SK-N-SH (cell line): ENCODE results near the gene NRIP1. TPM values are rescaled to one million over a fixed set of nuclear protein-coding genes. Genes with fewer than 3 reads are reported as not detected.

Experiments
- CTCF ChIA-PET: fragments of 300-600, 350-600 bp; formaldehyde crosslinking; extraction: SDS; loops from one replicate; lab custom pipeline; 2021; lab: Yijun Ruan, JAX
- POLR2A ChIA-PET: fragments of 350-600 bp; sonication (Branson Sonifier 250); formaldehyde crosslinking; extraction: SDS; loops from one replicate; lab custom pipeline; 2020; ENCODE audit warnings: antibody characterized with exemption, inconsistent platforms; lab: Yijun Ruan, JAX
- DNase-seq: peaks from one replicate; pipeline ENCODE4 v3.0.0; 2012
- H2AFZ ChIP-seq: fragments of 200-600 bp; sonication (generic); 2 replicates; pipeline ENCODE4 v1.8.1; 2016; ENCODE audit warnings: antibody characterized with exemption, mild to moderate bottlenecking, low read depth
- H3F3A ChIP-seq: fragments of 200-600 bp; sonication (generic); replicated peaks from 2 replicates; pipeline ENCODE3; 2016; ENCODE audit warnings: antibody characterized with exemption, mild to moderate bottlenecking; ENCODE audit not compliant: insufficient read depth
- H3K27ac ChIP-seq, 2 experiments: fragments of 200-500 bp in 1 of 2; fragments of 200-600 bp in 1 of 2; sonication (Bioruptor generic) in 1 of 2; sonication (generic), shearing (Covaris generic) in 1 of 2; 2 replicates each; pipeline versions ENCODE4 v1.5.1 to v1.6.1; 2014 to 2016; ENCODE audit warnings: low read depth in 2 of 2, inconsistent platforms in 1 of 2, low read length in 1 of 2, mild to moderate bottlenecking in 1 of 2, mixed read lengths in 1 of 2
- H3K27me3 ChIP-seq: fragments of 200-600 bp; sonication (generic), shearing (Covaris generic); 2 replicates; pipeline ENCODE4 v1.6.1; 2016; ENCODE audit warnings: mixed run types; ENCODE audit not compliant: insufficient read depth
- H3K36me3 ChIP-seq, 2 experiments: fragments of 200-500 bp in 1 of 2; fragments of 200-600 bp in 1 of 2; sonication (Bioruptor generic) in 1 of 2; sonication (generic) in 1 of 2; replicated peaks in 1 of 2; 2 replicates each; pipeline versions ENCODE3 to v1.5.1; 2014 to 2016; ENCODE audit warnings: low read length in 1 of 2, mild to moderate bottlenecking in 1 of 2; ENCODE audit not compliant: insufficient read depth in 2 of 2, control insufficient read depth in 1 of 2
- H3K4me1 ChIP-seq, 2 experiments: fragments of 200-500 bp in 1 of 2; fragments of 200-600 bp in 1 of 2; sonication (Bioruptor generic) in 1 of 2; sonication (generic), shearing (Covaris generic) in 1 of 2; 2 replicates each; pipeline versions ENCODE4 v1.5.1 to v1.6.1; 2014 to 2016; ENCODE audit warnings: low read depth in 1 of 2, low read length in 1 of 2, mixed run types in 1 of 2; ENCODE audit not compliant: insufficient read depth in 2 of 2, control insufficient read depth in 1 of 2
- H3K4me2 ChIP-seq: fragments of 200-600 bp; sonication (generic), shearing (Covaris generic); 2 replicates; pipeline ENCODE4 v1.6.1; 2017; ENCODE audit warnings: mixed run types
- H3K4me3 ChIP-seq, 2 experiments: fragments of 200-500 bp in 1 of 2; fragments of 200-600 bp in 1 of 2; sonication (Bioruptor generic) in 1 of 2; sonication (generic), shearing (Covaris generic) in 1 of 2; 2 replicates each; pipeline versions ENCODE4 v1.5.1 to v1.8.1; 2014 to 2016; ENCODE audit warnings: low read depth in 2 of 2, inconsistent platforms in 1 of 2, low read length in 1 of 2, mild to moderate bottlenecking in 1 of 2, mixed read lengths in 1 of 2, moderate library complexity in 1 of 2
- H3K79me2 ChIP-seq: fragments of 200-600 bp; sonication (generic); 2 replicates; pipeline ENCODE4 v1.8.1; 2017; ENCODE audit warnings: mild to moderate bottlenecking; ENCODE audit not compliant: insufficient read depth
- H3K9ac ChIP-seq: fragments of 200-600 bp; sonication (generic); 2 replicates; pipeline ENCODE4 v1.6.1; 2017; ENCODE audit warnings: mixed run types
- H3K9me2 ChIP-seq: fragments of 200-600 bp; sonication (generic); 2 replicates; pipeline ENCODE4 v1.6.1; 2017; ENCODE audit warnings: mixed run types
- H3K9me3 ChIP-seq: fragments of 200-600 bp; sonication (generic); 2 replicates; pipeline ENCODE4 v1.6.1; 2017; ENCODE audit warnings: mixed run types, mild to moderate bottlenecking, moderate library complexity
- H4K20me1 ChIP-seq: fragments of 200-600 bp; sonication (generic); 2 replicates; pipeline ENCODE4 v1.6.1; 2017; ENCODE audit warnings: mild to moderate bottlenecking, mixed run types; ENCODE audit not compliant: insufficient read depth
- EZH2phosphoT487 ChIP-seq: fragments of 200-600 bp; sonication (generic); IDR thresholded peaks from 2 replicates; pipeline ENCODE4 v1.6.1; 2017; ENCODE audit warnings: low read depth, mixed run types, mild to moderate bottlenecking, antibody characterized with exemption, moderate library complexity, borderline replicate concordance
- FOSL2 ChIP-seq: IDR thresholded peaks from 2 replicates; pipeline ENCODE4 v1.4.0; 2012; ENCODE audit warnings: low read depth, mild to moderate bottlenecking, moderate library complexity, borderline replicate concordance
- FOXM1 ChIP-seq: IDR thresholded peaks from 2 replicates; pipeline ENCODE4 v1.4.0; 2012; ENCODE audit warnings: low read depth, mild to moderate bottlenecking
- MXI1 ChIP-seq: IDR thresholded peaks from 2 replicates; pipeline ENCODE4 v1.6.1; 2012; ENCODE audit warnings: mild to moderate bottlenecking, low read depth, low read length, improper control_type of control experiment
- POLR2AphosphoS5 ChIP-seq: IDR thresholded peaks from 2 replicates; pipeline ENCODE4 v1.6.1; 2012; ENCODE audit warnings: low read depth, low read length
- RAD21 ChIP-seq: IDR thresholded peaks from 2 replicates; pipeline ENCODE4 v1.6.1; 2012; ENCODE audit warnings: mild to moderate bottlenecking, low read length
- RCOR1 ChIP-seq: fragments of 150-350 bp; IDR thresholded peaks from 2 replicates; pipeline ENCODE4 v1.6.1; 2017; ENCODE audit warnings: antibody characterized with exemption, low read length
- RFX5 ChIP-seq: IDR thresholded peaks from 2 replicates; pipeline ENCODE4 v1.6.1; 2012; ENCODE audit warnings: mild to moderate bottlenecking, improper control_type of control experiment, low read length
- TAF1 ChIP-seq: IDR thresholded peaks from 2 replicates; pipeline ENCODE4 v1.6.1; 2012; ENCODE audit warnings: low read depth, mild to moderate bottlenecking, low read length, moderate library complexity, borderline replicate concordance
- TCF12 ChIP-seq: IDR thresholded peaks from 2 replicates; pipeline ENCODE4 v1.4.0; 2012
- TEAD4 ChIP-seq: IDR thresholded peaks from 2 replicates; pipeline ENCODE4 v1.4.0; 2012; ENCODE audit warnings: mild to moderate bottlenecking, borderline replicate concordance; ENCODE audit not compliant: insufficient read depth
- YY1 ChIP-seq: IDR thresholded peaks from 2 replicates; pipeline ENCODE4 v1.4.0; 2012; ENCODE audit warnings: low read depth, mild to moderate bottlenecking
- WGBS: methylation state at CpG from one replicate; pipeline ENCODE4 v1.1.6; 2017; ENCODE audit warnings: low lambda C conversion rate; 5-methylcytosine and 5-hydroxymethylcytosine counted together
- polyA plus RNA-seq, 3 experiments: library from polyadenylated mRNA; depleted of rRNA; stranded (reverse); fragments of >200 nt; gene quantifications; 2 replicates each; pipeline ENCODE4 v1.2.3, GENCODE V29; 2012

The NRIP1 gene
- polyA plus RNA-seq, 1 of the 3 experiments (the other 2 are of a cell fraction) = 0.02 TPM

DNA sequence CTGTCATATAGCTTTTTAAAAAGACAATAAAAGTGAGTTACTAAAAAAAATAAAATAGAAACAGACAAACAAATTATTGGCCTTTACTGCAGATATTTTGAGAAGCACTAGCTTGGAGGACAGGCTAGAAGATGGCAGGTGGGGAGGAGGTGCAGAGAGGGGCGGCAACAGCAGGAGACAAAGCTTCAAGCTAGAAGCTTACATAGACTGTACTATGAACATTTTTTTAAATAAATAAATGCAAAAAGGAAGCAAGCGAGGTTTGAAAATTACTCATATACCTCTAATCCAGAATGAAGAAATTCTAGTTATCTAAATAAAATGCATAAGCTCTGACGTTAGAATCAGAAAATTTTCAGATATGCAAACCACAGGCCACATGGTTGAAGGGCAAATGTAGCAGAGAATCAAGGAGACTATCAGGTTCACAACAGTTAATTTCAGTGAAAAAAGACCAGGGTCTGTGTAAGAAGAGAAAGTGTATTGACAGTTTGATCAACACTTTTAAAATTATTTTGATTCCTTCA lies 54.9 kb downstream of the NRIP1 start:
- Histone ChIP-seq H3K27me3 (no peaks in the 10 kb centered on the region), H3K4me2 (no peak overlapping the region), H3K4me3 (no peak overlapping the region), H2AFZ (no peak overlapping the region), H3K27ac (no peak overlapping the region), H4K20me1 (no peaks in the 10 kb centered on the region), H3K36me3 (no peaks in the 10 kb centered on the region), H3K79me2 (no peaks in the 10 kb centered on the region; the same call in 1 of the 2 replicates), H3K9ac (no peak overlapping the region), H3K4me1 (no peaks in the 10 kb centered on the region), H3K9me3 (no peaks in the 10 kb centered on the region), H3K9me2 (no peaks in the 10 kb centered on the region), H3F3A (peaks cover 6% of the 10 kb centered on the region)
- ChIA-PET POLR2A (no interaction called here), CTCF (no interaction called here)
- no peak for DNase-seq
- WGBS = 9% methylated on average over 3 of the region's 3 CpGs
- TF ChIP-seq TAF1 (no peak), RAD21 (no peak), POLR2AphosphoS5 (no peak), RFX5 (no peak), TCF12 (no peak), TEAD4 (no peak), RCOR1 (no peak), YY1 (no peak), FOSL2 (no peak), FOXM1 (no peak), EZH2phosphoT487 (no peak), MXI1 (no peak)
- TF ChIP-seq, all 33 proteins: peak for 0

DNA sequence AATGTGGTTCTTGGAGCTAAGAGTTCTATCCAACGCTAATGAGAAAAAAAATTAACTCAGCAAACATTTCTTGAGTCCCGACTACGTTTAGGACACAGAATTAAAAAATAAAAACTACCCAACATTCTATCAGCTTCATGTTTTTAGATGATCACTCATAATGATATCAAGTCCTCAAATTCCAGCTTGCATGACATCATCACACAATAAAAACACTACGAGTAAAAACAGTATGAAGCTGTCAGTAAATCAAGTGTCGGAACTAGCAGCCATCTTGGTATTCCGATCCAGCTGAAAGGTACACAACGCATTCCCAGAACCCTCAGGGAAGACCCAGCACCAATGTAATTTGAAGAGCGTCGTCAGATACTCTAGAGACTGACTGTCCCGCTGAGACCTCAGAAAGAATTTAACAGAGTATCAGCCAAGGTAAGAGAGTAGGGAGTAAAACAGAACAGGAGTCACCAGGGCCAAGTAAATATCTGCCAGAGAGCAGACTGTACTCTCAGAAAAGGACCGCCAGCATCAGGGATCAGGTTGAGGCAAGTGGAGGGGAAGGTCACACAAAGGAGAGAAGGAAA lies 57.0 kb downstream of the NRIP1 start:
- Histone ChIP-seq H3K27me3 (no peaks in the 10 kb centered on the region), H3K4me2 (no peak overlapping the region), H4K20me1 (no peaks in the 10 kb centered on the region), H3K79me2 (no peaks in the 10 kb centered on the region; the same call in 1 of the 2 replicates), H3K9ac (no peak overlapping the region), H3K9me2 (no peaks in the 10 kb centered on the region), H3K9me3 (no peaks in the 10 kb centered on the region)
- DNase-seq = no peak
- 9% methylated on average over 11 of the region's 11 CpGs for WGBS
- POLR2A ChIA-PET = no interaction called here
- no peak for TF ChIP-seq RCOR1
- TF ChIP-seq, all 33 proteins: peak for 0
- H3K27ac ChIP-seq = no peak overlapping the region
- no peak overlapping the region for H2AFZ ChIP-seq
- H3F3A ChIP-seq = peaks cover 6% of the 10 kb centered on the region
- H3K36me3 ChIP-seq = no peaks in the 10 kb centered on the region
- CTCF ChIA-PET = interaction anchor here (0.9 kb wide), 1 partner anchor 9 kb away, joined by 3 read pairs; no protein-coding TSS in a partner anchor
- no peaks in the 10 kb centered on the region; a peak in 1 of 4 replicates for H3K4me1 ChIP-seq
- no peak overlapping the region for H3K4me3 ChIP-seq
